Activated CD8-positive, alpha-beta T cell treated with anti-CD3 and anti-CD28 coated beads for 36 hours (primary cell): ENCODE measurements around the gene CDC14A. TPM values are rescaled to one million over a fixed set of nuclear protein-coding genes. Genes with fewer than 3 reads are reported as not detected.

Source experiments
- ATAC-seq: fragments of 200-7000 bp; cut with Tn5 transposase; one replicate; pipeline ENCODE4 v1.10.0; 2021; ENCODE audit warnings: mild to moderate bottlenecking, moderate library complexity
- CTCF ChIA-PET: fragments of 350-600 bp; sonication (Branson Sonifier 250); formaldehyde crosslinking; loops from one replicate; lab custom pipeline; 2021; ENCODE audit warnings: antibody characterized with exemption; lab: Charles Lee
- POLR2A ChIA-PET: fragments of 350-600 bp; sonication (Branson Sonifier 250); formaldehyde crosslinking; loops from one replicate; lab custom pipeline; 2021; ENCODE audit warnings: antibody characterized with exemption; lab: Charles Lee
- DNase-seq: peaks from one replicate; pipeline ENCODE4 v3.0.0-alpha.2; 2020
- H3K27ac Mint-ChIP-seq: one replicate; pipeline ENCODE4 v1.8.0; 2021; ENCODE audit warnings: mild to moderate bottlenecking, mixed read lengths
- H3K27me3 Mint-ChIP-seq: one replicate; pipeline ENCODE4 v1.8.0; 2021; ENCODE audit warnings: mixed read lengths
- H3K36me3 Mint-ChIP-seq: one replicate; pipeline ENCODE4 v1.8.0; 2021; ENCODE audit warnings: low read depth, mixed read lengths
- H3K4me1 Mint-ChIP-seq: one replicate; pipeline ENCODE4 v1.8.0; 2021; ENCODE audit warnings: low read depth, mixed read lengths
- H3K4me3 Mint-ChIP-seq: one replicate; pipeline ENCODE4 v1.8.0; 2021; ENCODE audit warnings: mild to moderate bottlenecking, moderate library complexity, mixed read lengths
- H3K9me3 Mint-ChIP-seq: one replicate; pipeline ENCODE4 v1.8.0; 2021; ENCODE audit warnings: mixed read lengths
- intact Hi-C: fragments of 100-400 bp; cut with micrococcal nuclease; formaldehyde crosslinking; loops from one replicate; pipeline ENCODE4 v1.10.0; 2022
- total RNA-seq, 2 experiments: library from RNA; stranded (reverse); gene quantifications; one replicate each; pipeline ENCODE4 v1.2.3, GENCODE V29; 2021
- TF ChIP-seq, protein P1 (sequence below): fragments of 200-600 bp; IDR thresholded peaks from one replicate; pipeline ENCODE4 v1.8.0; 2022; ENCODE audit warnings: antibody characterized with exemption, mild to moderate bottlenecking

Gene CDC14A
- total RNA-seq, 2 experiments from 2014 or later: 14.3 to 17.2 TPM

DNA sequence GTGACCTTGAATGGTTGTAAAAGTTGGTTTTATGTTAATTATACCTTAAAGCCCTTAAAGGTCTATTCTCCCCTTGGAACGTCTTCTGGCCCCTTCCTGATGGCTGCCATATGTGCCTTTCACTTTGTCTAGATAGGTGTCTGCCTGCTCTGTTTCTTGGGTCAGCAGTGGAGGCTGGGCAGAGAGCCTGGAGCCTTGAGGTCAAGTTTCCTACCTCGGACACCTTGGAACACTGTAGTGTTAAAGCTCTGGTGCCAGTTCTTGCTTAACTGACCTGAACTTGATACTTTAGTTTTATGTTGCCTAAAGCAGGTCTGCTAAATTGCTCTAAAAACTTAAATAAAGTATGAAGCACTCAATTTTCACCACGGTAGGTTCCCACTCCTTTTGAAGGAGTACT is 86.5 kb downstream of the CDC14A start:
- ChIA-PET CTCF (interaction anchor here (1.1 to 3.5 kb wide), 3 partner anchors 9 to 80 kb away, joined by 3 to 15 read pairs (median 5); no protein-coding TSS in a partner anchor), POLR2A (interaction anchor here (0.5 to 1.3 kb wide), 3 partner anchors 14 to 351 kb away, joined by 3 to 6 read pairs (median 3); no protein-coding TSS in a partner anchor)
- Mint-ChIP-seq H3K27me3 (no peaks in the 10 kb centered on the region), H3K27ac (peak overlapping the region; percentile 66), H3K9me3 (no peaks in the 10 kb centered on the region), H3K4me3 (no peak overlapping the region), H3K36me3 (peaks cover 27% of the 10 kb centered on the region), H3K4me1 (peaks cover 72% of the 10 kb centered on the region)
- TF ChIP-seq, protein P1, sequence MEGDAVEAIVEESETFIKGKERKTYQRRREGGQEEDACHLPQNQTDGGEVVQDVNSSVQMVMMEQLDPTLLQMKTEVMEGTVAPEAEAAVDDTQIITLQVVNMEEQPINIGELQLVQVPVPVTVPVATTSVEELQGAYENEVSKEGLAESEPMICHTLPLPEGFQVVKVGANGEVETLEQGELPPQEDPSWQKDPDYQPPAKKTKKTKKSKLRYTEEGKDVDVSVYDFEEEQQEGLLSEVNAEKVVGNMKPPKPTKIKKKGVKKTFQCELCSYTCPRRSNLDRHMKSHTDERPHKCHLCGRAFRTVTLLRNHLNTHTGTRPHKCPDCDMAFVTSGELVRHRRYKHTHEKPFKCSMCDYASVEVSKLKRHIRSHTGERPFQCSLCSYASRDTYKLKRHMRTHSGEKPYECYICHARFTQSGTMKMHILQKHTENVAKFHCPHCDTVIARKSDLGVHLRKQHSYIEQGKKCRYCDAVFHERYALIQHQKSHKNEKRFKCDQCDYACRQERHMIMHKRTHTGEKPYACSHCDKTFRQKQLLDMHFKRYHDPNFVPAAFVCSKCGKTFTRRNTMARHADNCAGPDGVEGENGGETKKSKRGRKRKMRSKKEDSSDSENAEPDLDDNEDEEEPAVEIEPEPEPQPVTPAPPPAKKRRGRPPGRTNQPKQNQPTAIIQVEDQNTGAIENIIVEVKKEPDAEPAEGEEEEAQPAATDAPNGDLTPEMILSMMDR: no peak
- no peak for ATAC-seq
- DNase-seq: no peak
- intact Hi-C loops: no loop called here

DNA sequence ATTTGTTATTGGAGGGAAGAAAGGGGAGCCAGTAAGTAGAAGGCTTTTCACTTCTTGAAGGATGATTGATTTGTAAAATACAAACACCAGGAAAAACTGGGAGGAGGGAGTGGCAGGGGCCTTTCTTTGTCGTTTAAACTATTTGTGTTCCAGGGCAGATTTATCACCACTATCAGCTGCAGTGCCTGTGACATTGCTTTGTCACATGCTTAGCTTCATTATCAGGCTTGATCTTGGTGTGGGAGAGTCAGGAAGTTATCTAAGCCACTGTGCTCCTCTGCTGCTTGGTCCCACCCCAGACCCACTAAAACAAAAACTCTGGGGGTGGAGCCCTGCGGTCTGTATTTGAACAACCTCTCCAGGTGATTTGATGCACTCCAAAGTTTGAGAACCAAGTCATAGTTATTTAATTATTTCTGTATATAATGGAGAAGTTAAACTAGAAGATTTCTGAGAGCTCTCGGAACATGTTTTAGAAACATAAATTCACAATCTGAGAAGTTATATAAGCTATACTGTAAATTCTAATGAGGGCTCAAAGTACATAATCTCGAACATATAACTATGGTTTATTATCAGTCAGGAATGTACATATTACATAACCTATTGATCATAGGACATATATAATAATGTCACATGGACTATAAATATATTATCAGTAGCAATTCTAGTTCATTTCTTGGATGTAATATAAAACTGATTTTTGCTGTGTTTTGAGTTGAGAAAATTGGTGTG is 87.9 kb downstream of the CDC14A start:
- Mint-ChIP-seq H3K36me3 (peaks cover 28% of the 10 kb centered on the region), H3K4me3 (no peak overlapping the region), H3K27ac (peak overlapping the region; percentile 88), H3K9me3 (no peaks in the 10 kb centered on the region), H3K4me1 (peaks cover 74% of the 10 kb centered on the region), H3K27me3 (no peaks in the 10 kb centered on the region)
- intact Hi-C loops: loop anchor here (5.0 kb wide), 2 partner anchors 63 to 308 kb away; partner anchors contain the start of genes SASS6 and TRMT13
- ATAC-seq: peak; percentile 77
- TF ChIP-seq, protein P1: no peak
- ChIA-PET CTCF (interaction anchor here (0.8 to 3.5 kb wide), 6 partner anchors 10 to 87 kb away, joined by 3 to 15 read pairs (median 4); no protein-coding TSS in a partner anchor), POLR2A (interaction anchor here (0.6 to 1.2 kb wide), 4 partner anchors 15 to 144 kb away, joined by 3 read pairs; no protein-coding TSS in a partner anchor)
- DNase-seq: peak; percentile 87

DNA sequence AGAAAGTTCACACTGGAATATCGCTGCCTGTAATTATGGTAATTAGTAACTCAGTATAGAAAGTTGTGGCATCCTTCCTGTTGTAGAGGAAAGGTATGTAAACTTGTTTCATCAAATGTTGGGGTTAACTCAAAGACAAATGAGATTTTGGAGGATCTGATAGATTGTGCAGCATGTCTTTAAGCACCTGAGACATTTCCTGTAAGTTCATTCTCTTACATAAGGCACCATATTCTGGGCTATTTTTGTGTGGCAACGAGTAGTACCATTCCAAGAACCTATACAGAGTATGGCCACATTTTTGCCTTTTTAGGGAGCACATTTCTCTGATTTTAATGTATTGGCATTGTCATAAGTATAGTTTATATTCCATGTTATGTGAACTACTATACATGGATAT is 88.8 kb downstream of the CDC14A start:
- peaks cover 78% of the 10 kb centered on the region for H3K4me1 Mint-ChIP-seq
- ChIA-PET POLR2A (interaction anchor here (0.7 kb wide), 1 partner anchor 91 kb away, joined by 3 read pairs; no protein-coding TSS in a partner anchor), CTCF (interaction anchor here (1.0 to 3.5 kb wide), 4 partner anchors 11 to 89 kb away, joined by 3 to 15 read pairs (median 3); partner anchors contain the start of gene CDC14A)
- H3K36me3 Mint-ChIP-seq: peaks cover 25% of the 10 kb centered on the region
- ATAC-seq: no peak
- TF ChIP-seq, protein P1: no peak
- H3K4me3 Mint-ChIP-seq: no peak overlapping the region
- DNase-seq: no peak
- H3K27ac Mint-ChIP-seq: peak overlapping the region; percentile 88
- H3K9me3 Mint-ChIP-seq: no peaks in the 10 kb centered on the region
- no peaks in the 10 kb centered on the region for H3K27me3 Mint-ChIP-seq
- intact Hi-C loops: loop anchor here (1.0 to 5.0 kb wide), 3 partner anchors 45 to 309 kb away; partner anchors contain the start of genes SASS6 and TRMT13

DNA sequence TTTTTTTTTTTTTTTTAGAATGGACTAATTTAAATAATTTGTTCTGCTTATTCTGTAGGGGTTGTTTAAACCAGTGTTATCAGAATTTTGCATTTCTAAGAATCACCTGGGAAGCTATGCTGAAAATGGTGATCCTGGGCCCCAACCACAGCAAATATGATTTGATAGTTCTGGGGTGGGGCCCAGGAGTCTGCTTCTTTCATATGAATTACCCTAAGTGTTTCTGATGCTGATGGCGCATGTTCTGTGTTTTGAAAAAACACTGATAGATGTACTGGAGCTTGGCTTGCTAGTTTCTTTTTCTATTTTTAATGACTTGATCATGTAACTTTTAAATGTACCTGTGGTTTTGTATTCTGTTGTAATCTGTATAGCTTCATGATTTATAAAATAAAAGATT is 89.3 kb downstream of the CDC14A start:
- TF ChIP-seq, protein P1: no peak
- Mint-ChIP-seq H3K9me3 (no peaks in the 10 kb centered on the region), H3K27me3 (no peaks in the 10 kb centered on the region), H3K36me3 (peaks cover 22% of the 10 kb centered on the region), H3K4me1 (peaks cover 78% of the 10 kb centered on the region), H3K4me3 (peak overlapping the region; percentile 7), H3K27ac (peak overlapping the region; percentile 88)
- ATAC-seq: peak; percentile 31
- POLR2A ChIA-PET: interaction anchor here (0.7 kb wide), 1 partner anchor 92 kb away, joined by 3 read pairs; no protein-coding TSS in a partner anchor
- intact Hi-C loops: loop anchor here (1.0 to 5.0 kb wide), 3 partner anchors 45 to 309 kb away; partner anchors contain the start of genes SASS6 and TRMT13
- CTCF ChIA-PET: interaction anchor here (1.0 to 3.5 kb wide), 4 partner anchors 12 to 89 kb away, joined by 3 to 15 read pairs (median 3); partner anchors contain the start of gene CDC14A
- peak; percentile 65 for DNase-seq
